Mesenchymal stem cell (in vitro differentiated cells and primary cell): Measurements from ENCODE around the gene IFT52.
"Not testable (repeated sequence)": the region's sequence is repeated elsewhere in the genome, so short reads cannot be mapped to it uniquely, and the experiment has no call there.

ENCODE experiments used
- DNase-seq: peaks from one replicate; pipeline ENCODE4 v3.0.0-alpha.2; 2013
- H2AFZ ChIP-seq: one replicate; pipeline ENCODE4 v1.6.1; 2013; ENCODE audit warnings: low read depth, mild to moderate bottlenecking, control low read depth, inconsistent platforms, low read length, moderate library complexity
- H2AK5ac ChIP-seq: 2 replicates; pipeline ENCODE4 v1.6.1; 2013; ENCODE audit warnings: low read length, moderate library complexity, mild to moderate bottlenecking, inconsistent platforms; ENCODE audit not compliant: severe bottlenecking
- H2BK120ac ChIP-seq: one replicate; pipeline ENCODE4 v1.6.1; 2013; ENCODE audit warnings: low read depth, mild to moderate bottlenecking, inconsistent platforms, low read length, moderate library complexity
- H2BK12ac ChIP-seq, 2 experiments: one replicate each; pipeline ENCODE4 v1.6.1; 2013; ENCODE audit warnings: inconsistent platforms in 2 of 2, low read length in 2 of 2, mild to moderate bottlenecking in 2 of 2, moderate library complexity in 2 of 2, control low read depth in 1 of 2
- H2BK15ac ChIP-seq: one replicate; pipeline ENCODE4 v1.6.1; 2013; ENCODE audit warnings: mild to moderate bottlenecking, low read depth, inconsistent platforms; ENCODE audit not compliant: poor library complexity, severe bottlenecking
- H2BK5ac ChIP-seq: 2 replicates; pipeline ENCODE4 v1.6.1; 2013; ENCODE audit warnings: low read depth, mild to moderate bottlenecking, low read length, control low read depth, inconsistent platforms; ENCODE audit not compliant: poor library complexity, severe bottlenecking
- H3K14ac ChIP-seq, 2 experiments: one replicate each; pipeline ENCODE4 v1.6.1; 2013; ENCODE audit warnings: inconsistent platforms in 2 of 2, low read length in 2 of 2, control low read depth in 1 of 2, mild to moderate bottlenecking in 1 of 2, moderate library complexity in 1 of 2
- H3K18ac ChIP-seq, 2 experiments: one replicate each; pipeline ENCODE4 v1.6.1; 2013; ENCODE audit warnings: inconsistent platforms in 2 of 2, low read length in 2 of 2, control low read depth in 1 of 2, low read depth in 1 of 2, mild to moderate bottlenecking in 1 of 2
- H3K23ac ChIP-seq, 2 experiments: one replicate each; pipeline ENCODE4 v1.6.1; 2013; ENCODE audit warnings: inconsistent platforms in 2 of 2, low read length in 2 of 2, mild to moderate bottlenecking in 2 of 2, moderate library complexity in 2 of 2, control low read depth in 1 of 2
- H3K27ac ChIP-seq: 2 replicates; pipeline ENCODE4 v1.5.1; 2013; ENCODE audit warnings: mild to moderate bottlenecking, moderate library complexity, low read length, control low read depth, inconsistent platforms; ENCODE audit not compliant: poor library complexity, severe bottlenecking
- H3K27me3 ChIP-seq, 2 experiments: 2 replicates each; pipeline versions ENCODE4 v1.6.1 to v1.7.0; 2013; ENCODE audit warnings: low read length in 2 of 2, mild to moderate bottlenecking in 2 of 2, moderate library complexity in 2 of 2, control low read depth in 1 of 2, inconsistent platforms in 1 of 2; ENCODE audit not compliant: control insufficient read depth in 1 of 2, insufficient read depth in 1 of 2
- H3K36me3 ChIP-seq, 2 experiments: 2 replicates each; pipeline versions ENCODE4 v1.6.1 to v1.7.0; 2013; ENCODE audit warnings: low read length in 2 of 2, control low read depth in 1 of 2, inconsistent platforms in 1 of 2, low read depth in 1 of 2, mild to moderate bottlenecking in 1 of 2; ENCODE audit not compliant: insufficient read depth in 2 of 2, control insufficient read depth in 1 of 2
- H3K4ac ChIP-seq, 2 experiments: one replicate each; pipeline ENCODE4 v1.6.1; 2013; ENCODE audit warnings: inconsistent platforms in 2 of 2, low read length in 2 of 2, mild to moderate bottlenecking in 2 of 2, moderate library complexity in 2 of 2, control low read depth in 1 of 2, low read depth in 1 of 2
- H3K4me1 ChIP-seq: 2 replicates; pipeline ENCODE4 v1.6.1; 2013; ENCODE audit warnings: low read depth, low read length, control low read depth; ENCODE audit not compliant: control insufficient read depth, insufficient read depth
- H3K4me2 ChIP-seq: 2 replicates; pipeline ENCODE4 v1.6.1; 2013; ENCODE audit warnings: low read length, mild to moderate bottlenecking, inconsistent platforms; ENCODE audit not compliant: poor library complexity, severe bottlenecking
- H3K4me3 ChIP-seq, 2 experiments: 2 replicates each; pipeline versions ENCODE4 v1.5.1 to v1.7.0; 2013; ENCODE audit warnings: low read length in 2 of 2, mild to moderate bottlenecking in 2 of 2, control low read depth in 1 of 2, low read depth in 1 of 2; ENCODE audit not compliant: insufficient read depth in 1 of 2
- H3K79me1 ChIP-seq: replicated peaks from 2 replicates; pipeline ENCODE4 v1.6.1; 2013; ENCODE audit warnings: mild to moderate bottlenecking, control low read depth, low read length, inconsistent platforms; ENCODE audit not compliant: poor library complexity, severe bottlenecking
- H3K9ac ChIP-seq: 2 replicates; pipeline ENCODE4 v1.7.0; 2013; ENCODE audit warnings: mild to moderate bottlenecking, low read length, moderate library complexity
- H3K9me3 ChIP-seq: 2 replicates; pipeline ENCODE4 v1.7.0; 2013; ENCODE audit warnings: mild to moderate bottlenecking, low read length; ENCODE audit not compliant: control insufficient read depth
- H4K8ac ChIP-seq: one replicate; pipeline ENCODE4 v1.6.1; 2013; ENCODE audit warnings: inconsistent platforms, mild to moderate bottlenecking, low read length, moderate library complexity
- H4K91ac ChIP-seq: one replicate; pipeline ENCODE4 v1.6.1; 2013; ENCODE audit warnings: mild to moderate bottlenecking, low read length, inconsistent platforms
- WGBS: methylation state at CpG from one replicate; pipeline ENCODE4 v1.1.7; 2013; ENCODE audit warnings: mixed read lengths; 5-methylcytosine and 5-hydroxymethylcytosine counted together

The IFT52 gene

GRCh38 chr20:43605715-43606114 is 15.0 kb downstream of the IFT52 start:
- no peak overlapping the region for H2BK15ac ChIP-seq
- no peak overlapping the region for H2AFZ ChIP-seq
- H3K18ac ChIP-seq, result no peak overlapping the region
- no peak overlapping the region for H3K4me2 ChIP-seq
- no peak overlapping the region for H4K8ac ChIP-seq
- no peaks in the 10 kb centered on the region for H3K27me3 ChIP-seq
- peaks cover 24 to 35% of the 10 kb centered on the region in 2 experiments for H3K36me3 ChIP-seq
- H3K4ac ChIP-seq, result no peak overlapping the region
- peaks cover 6% of the 10 kb centered on the region for H3K79me1 ChIP-seq
- no peak overlapping the region for H4K91ac ChIP-seq
- no peak overlapping the region for H2BK5ac ChIP-seq
- H2AK5ac ChIP-seq, result no peak overlapping the region
- H3K4me1 ChIP-seq, result no peaks in the 10 kb centered on the region
- H3K9me3 ChIP-seq, result no peaks in the 10 kb centered on the region
- no peak overlapping the region for H3K23ac ChIP-seq
- no peak overlapping the region for H3K4me3 ChIP-seq
- no peak for DNase-seq
- H2BK120ac ChIP-seq, result no peak overlapping the region
- H3K27ac ChIP-seq, result no peak overlapping the region
- WGBS, result 99% methylated on average over 8 of the region's 9 CpGs
- no peak overlapping the region for H3K9ac ChIP-seq
- H2BK12ac ChIP-seq, result no peak overlapping the region
- H3K14ac ChIP-seq, result no peak overlapping the region

- H2AFZ ChIP-seq, H4K8ac ChIP-seq, H3K14ac ChIP-seq, H3K4me1 ChIP-seq, H2BK120ac ChIP-seq, H2BK12ac ChIP-seq, H3K9ac ChIP-seq, H2AK5ac ChIP-seq, H3K23ac ChIP-seq, H3K9me3 ChIP-seq, H3K4me2 ChIP-seq, H2BK5ac ChIP-seq, H3K4ac ChIP-seq, H3K27me3 ChIP-seq, H3K4me3 ChIP-seq, DNase-seq, H4K91ac ChIP-seq, H3K27ac ChIP-seq, H2BK15ac ChIP-seq, H3K18ac ChIP-seq: not testable (repeated sequence)
- peaks cover 24 to 41% of the 10 kb centered on the region in 2 experiments for H3K36me3 ChIP-seq
- H3K79me1 ChIP-seq, result peaks cover 10% of the 10 kb centered on the region
- over 99% methylated on average over 25 of the region's 30 CpGs for WGBS
These were observed 16.5 kb downstream of the IFT52 start for GRCh38 chr20:43607278-43607677.

GRCh38 chr20:43631598-43631997 is 40.9 kb downstream of the IFT52 start:
- no peak overlapping the region for H3K9ac ChIP-seq
- 98% methylated on average over 7 of the region's 8 CpGs for WGBS
- H3K9me3 ChIP-seq, result no peaks in the 10 kb centered on the region
- H3K14ac ChIP-seq, result no peak overlapping the region
- H2BK120ac ChIP-seq, result no peak overlapping the region
- no peaks in the 10 kb centered on the region for H3K27me3 ChIP-seq
- no peak overlapping the region for H2BK5ac ChIP-seq
- H2BK15ac ChIP-seq, result no peak overlapping the region
- peaks cover 1% of the 10 kb centered on the region for H3K79me1 ChIP-seq
- no peak overlapping the region for H3K18ac ChIP-seq
- no peak overlapping the region for H4K8ac ChIP-seq
- H3K4me3 ChIP-seq, result no peak overlapping the region
- DNase-seq, result no peak
- H3K4ac ChIP-seq, result no peak overlapping the region
- no peak overlapping the region for H3K4me2 ChIP-seq
- no peak overlapping the region for H3K23ac ChIP-seq
- H4K91ac ChIP-seq, result no peak overlapping the region
- no peak overlapping the region for H2AFZ ChIP-seq
- H3K27ac ChIP-seq, result no peak overlapping the region
- peaks cover 9 to 60% of the 10 kb centered on the region in 2 experiments for H3K36me3 ChIP-seq
- no peak overlapping the region for H2BK12ac ChIP-seq
- H3K4me1 ChIP-seq, result peaks cover 3% of the 10 kb centered on the region
- no peak overlapping the region for H2AK5ac ChIP-seq

GRCh38 chr20:43636429-43636828 is 45.7 kb downstream of the IFT52 start:
- Histone ChIP-seq H3K14ac (no peak overlapping the region), H3K4me3 (no peak overlapping the region), H3K23ac (no peak overlapping the region), H3K4me2 (no peak overlapping the region), H2BK15ac (no peak overlapping the region), H3K36me3 (peaks cover 22 to 49% of the 10 kb centered on the region in 2 experiments), H3K27ac (no peak overlapping the region), H3K9ac (no peak overlapping the region), H3K4me1 (peaks cover 3% of the 10 kb centered on the region), H3K18ac (no peak overlapping the region), H2AK5ac (no peak overlapping the region), H4K91ac (no peak overlapping the region), H3K79me1 (peaks cover 1% of the 10 kb centered on the region), H2AFZ (no peak overlapping the region), H2BK12ac (no peak overlapping the region), H2BK5ac (no peak overlapping the region), H3K9me3 (no peaks in the 10 kb centered on the region), H2BK120ac (no peak overlapping the region), H4K8ac (no peak overlapping the region), H3K27me3 (no peaks in the 10 kb centered on the region), H3K4ac (no peak overlapping the region)
- WGBS, result 100% methylated on average over 2 of the region's 2 CpGs
- no peak for DNase-seq
